ENCODE measurements around the gene JAG1. TPM values are rescaled to one million over a fixed set of nuclear protein-coding genes. Genes with fewer than 3 reads are reported as not detected.
A peak's percentile ranks its signal among the peaks of the same experiment; 100 is the strongest.

Gene JAG1
- total RNA-seq, 1 donor: 60.1 TPM

- Histone ChIP-seq H4K20me1 (ENCODE audit: insufficient read depth, low read length) (no peaks in the 10 kb centered on the region), H3K9me3 (ENCODE audit: low read depth, low read length) (no peaks in the 10 kb centered on the region), H3K4me1 (ENCODE audit: insufficient read depth, low read length) (peaks cover 40% of the 10 kb centered on the region), H3K79me2 (ENCODE audit: insufficient read depth, low read length) (no peaks in the 10 kb centered on the region), H3K27ac (ENCODE audit: low read depth, low read length) (peak overlapping the region; percentile 25), H3K36me3 (ENCODE audit: insufficient read depth, low read length) (no peaks in the 10 kb centered on the region), H2AFZ (ENCODE audit: low read length) (no peak overlapping the region), H3K4me3 (ENCODE audit: insufficient read depth, low read length) (no peak overlapping the region), H3K27me3 (ENCODE audit: insufficient read depth, low read length) (no peaks in the 10 kb centered on the region), H3K4me2 (ENCODE audit: insufficient read depth, low read length) (no peak overlapping the region)
- TF ChIP-seq, protein P1, sequence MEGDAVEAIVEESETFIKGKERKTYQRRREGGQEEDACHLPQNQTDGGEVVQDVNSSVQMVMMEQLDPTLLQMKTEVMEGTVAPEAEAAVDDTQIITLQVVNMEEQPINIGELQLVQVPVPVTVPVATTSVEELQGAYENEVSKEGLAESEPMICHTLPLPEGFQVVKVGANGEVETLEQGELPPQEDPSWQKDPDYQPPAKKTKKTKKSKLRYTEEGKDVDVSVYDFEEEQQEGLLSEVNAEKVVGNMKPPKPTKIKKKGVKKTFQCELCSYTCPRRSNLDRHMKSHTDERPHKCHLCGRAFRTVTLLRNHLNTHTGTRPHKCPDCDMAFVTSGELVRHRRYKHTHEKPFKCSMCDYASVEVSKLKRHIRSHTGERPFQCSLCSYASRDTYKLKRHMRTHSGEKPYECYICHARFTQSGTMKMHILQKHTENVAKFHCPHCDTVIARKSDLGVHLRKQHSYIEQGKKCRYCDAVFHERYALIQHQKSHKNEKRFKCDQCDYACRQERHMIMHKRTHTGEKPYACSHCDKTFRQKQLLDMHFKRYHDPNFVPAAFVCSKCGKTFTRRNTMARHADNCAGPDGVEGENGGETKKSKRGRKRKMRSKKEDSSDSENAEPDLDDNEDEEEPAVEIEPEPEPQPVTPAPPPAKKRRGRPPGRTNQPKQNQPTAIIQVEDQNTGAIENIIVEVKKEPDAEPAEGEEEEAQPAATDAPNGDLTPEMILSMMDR (IDR thresholded peaks at IDR 0.05; ENCODE audit: extremely low read depth, low read depth, low read length): no peak
- DNase-seq (ENCODE audit: insufficient read length, low spot score, missing footprints): no peak
These were observed 40.6 kb upstream of the JAG1 start for GRCh38 chr20:10714236-10714975.

DNA sequence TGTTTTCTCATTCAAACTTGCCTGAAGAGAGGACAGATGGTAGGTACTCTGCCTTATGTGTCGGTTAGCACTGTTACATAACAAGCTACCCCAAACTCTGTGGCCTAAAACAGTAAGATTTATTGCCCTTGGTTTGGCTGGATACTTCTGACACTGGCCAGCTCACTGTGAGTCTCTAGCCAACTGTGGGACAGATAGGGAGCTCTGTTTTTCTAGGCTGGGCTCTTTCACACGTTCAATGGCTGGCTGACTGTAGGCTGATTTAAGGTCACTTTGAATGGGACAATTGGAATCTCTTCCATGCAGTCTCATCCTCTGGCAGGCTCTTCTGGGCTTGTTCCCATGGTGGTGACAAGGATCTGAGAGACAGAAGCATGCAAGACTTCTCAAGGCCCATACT is 39.4 kb upstream of the JAG1 start:
- no peak for DNase-seq (ENCODE audit: insufficient read length, low spot score, missing footprints)
- Histone ChIP-seq H3K4me2 (ENCODE audit: insufficient read depth, low read length) (no peak overlapping the region), H3K79me2 (ENCODE audit: insufficient read depth, low read length) (no peaks in the 10 kb centered on the region), H2AFZ (ENCODE audit: low read length) (peak overlapping the region; percentile 5), H3K27me3 (ENCODE audit: insufficient read depth, low read length) (no peaks in the 10 kb centered on the region), H3K9me3 (ENCODE audit: low read depth, low read length) (no peaks in the 10 kb centered on the region), H3K4me1 (ENCODE audit: insufficient read depth, low read length) (peaks cover 50% of the 10 kb centered on the region), H3K27ac (ENCODE audit: low read depth, low read length) (no peak overlapping the region), H4K20me1 (ENCODE audit: insufficient read depth, low read length) (no peaks in the 10 kb centered on the region), H3K36me3 (ENCODE audit: insufficient read depth, low read length) (no peaks in the 10 kb centered on the region), H3K4me3 (ENCODE audit: insufficient read depth, low read length) (no peak overlapping the region)
- TF ChIP-seq, protein P1 (IDR thresholded peaks at IDR 0.05; ENCODE audit: extremely low read depth, low read depth, low read length): no peak

GRCh38 chr20:10711903-10712451 is 38.2 kb upstream of the JAG1 start:
- Histone ChIP-seq H3K9me3 (ENCODE audit: low read depth, low read length) (no peaks in the 10 kb centered on the region), H3K27ac (ENCODE audit: low read depth, low read length) (no peak overlapping the region), H3K4me1 (ENCODE audit: insufficient read depth, low read length) (peaks cover 49% of the 10 kb centered on the region), H3K27me3 (ENCODE audit: insufficient read depth, low read length) (no peaks in the 10 kb centered on the region), H4K20me1 (ENCODE audit: insufficient read depth, low read length) (no peaks in the 10 kb centered on the region), H2AFZ (ENCODE audit: low read length) (no peak overlapping the region), H3K36me3 (ENCODE audit: insufficient read depth, low read length) (no peaks in the 10 kb centered on the region), H3K79me2 (ENCODE audit: insufficient read depth, low read length) (no peaks in the 10 kb centered on the region), H3K4me2 (ENCODE audit: insufficient read depth, low read length) (no peak overlapping the region), H3K4me3 (ENCODE audit: insufficient read depth, low read length) (no peak overlapping the region)
- no peak for DNase-seq (ENCODE audit: insufficient read length, low spot score, missing footprints)
- TF ChIP-seq, protein P1 (IDR thresholded peaks at IDR 0.05; ENCODE audit: extremely low read depth, low read depth, low read length): no peak

- no peaks in the 10 kb centered on the region for H4K20me1 ChIP-seq (ENCODE audit: insufficient read depth, low read length)
- H3K36me3 ChIP-seq (ENCODE audit: insufficient read depth, low read length): no peaks in the 10 kb centered on the region
- H3K4me1 ChIP-seq (ENCODE audit: insufficient read depth, low read length): peaks cover 41% of the 10 kb centered on the region
- H2AFZ ChIP-seq (ENCODE audit: low read length): peak overlapping the region; percentile 18
- H3K27me3 ChIP-seq (ENCODE audit: insufficient read depth, low read length): no peaks in the 10 kb centered on the region
- no peak overlapping the region for H3K4me3 ChIP-seq (ENCODE audit: insufficient read depth, low read length)
- no peak overlapping the region for H3K27ac ChIP-seq (ENCODE audit: low read depth, low read length)
- peak; percentile 31 for DNase-seq (ENCODE audit: insufficient read length, low spot score, missing footprints)
- H3K4me2 ChIP-seq (ENCODE audit: insufficient read depth, low read length): no peak overlapping the region
- no peaks in the 10 kb centered on the region for H3K79me2 ChIP-seq (ENCODE audit: insufficient read depth, low read length)
- no peaks in the 10 kb centered on the region for H3K9me3 ChIP-seq (ENCODE audit: low read depth, low read length)
- TF ChIP-seq, protein P1 (IDR thresholded peaks at IDR 0.05; ENCODE audit: extremely low read depth, low read depth, low read length): no peak
These were observed 37.4 kb upstream of the JAG1 start for GRCh38 chr20:10710991-10711775.

Measured in osteoblast (primary cell).